ENCODE measurements around the gene BARHL2.

Gene BARHL2

GRCh38 chr1:90724926-90725656 lies 8.0 kb upstream of the BARHL2 start:
- DNase-seq (ENCODE audit: low spot score): peak; percentile 66

- no peak for DNase-seq (ENCODE audit: low spot score)
Observed at GRCh38 chr1:90724361-90724760, 7.3 kb upstream of the BARHL2 start.

GRCh38 chr1:90723590-90724108 lies 6.5 kb upstream of the BARHL2 start:
- peak; percentile 85 for DNase-seq (ENCODE audit: low spot score)

- no peak for DNase-seq (ENCODE audit: low spot score)
Observed at GRCh38 chr1:90722874-90723589, 5.9 kb upstream of the BARHL2 start.

- DNase-seq (ENCODE audit: low spot score): peak; percentile 74
Observed at GRCh38 chr1:90721210-90722194, 4.4 kb upstream of the BARHL2 start.

- DNase-seq (ENCODE audit: low spot score): no peak
Observed at GRCh38 chr1:90720145-90720636, 3.1 kb upstream of the BARHL2 start.

- DNase-seq (ENCODE audit: low spot score): peak; percentile 70
Observed at GRCh38 chr1:90719330-90720144, 2.4 kb upstream of the BARHL2 start.

GRCh38 chr1:90718411-90719329 lies 1.6 kb upstream of the BARHL2 start:
- peak; percentile 81 for DNase-seq (ENCODE audit: low spot score)

GRCh38 chr1:90717665-90718410 lies 736 bp upstream of the BARHL2 start:
- DNase-seq (ENCODE audit: low spot score): peak; percentile 88

- no peak for DNase-seq (ENCODE audit: low spot score)
Observed at GRCh38 chr1:90717356-90717664, 208 bp upstream of the BARHL2 start.

- DNase-seq (ENCODE audit: low spot score): no peak
Observed at GRCh38 chr1:90716243-90716551, 905 bp downstream of the BARHL2 start.

- no peak for DNase-seq (ENCODE audit: low spot score)
Observed at GRCh38 chr1:90715309-90715708, 1.8 kb downstream of the BARHL2 start.

GRCh38 chr1:90714521-90714951 lies 2.6 kb downstream of the BARHL2 start:
- no peak for DNase-seq (ENCODE audit: low spot score)

GRCh38 chr1:90713741-90714509 lies 3.2 kb downstream of the BARHL2 start:
- no peak for DNase-seq (ENCODE audit: low spot score)

- DNase-seq (ENCODE audit: low spot score): no peak
Observed at GRCh38 chr1:90712915-90713730, 4.0 kb downstream of the BARHL2 start.

- peak; percentile 53 for DNase-seq (ENCODE audit: low spot score)
Observed at GRCh38 chr1:90712153-90712856, 4.8 kb downstream of the BARHL2 start.

- DNase-seq (ENCODE audit: low spot score): no peak
Observed at GRCh38 chr1:90711696-90712095, 5.4 kb downstream of the BARHL2 start.
